DMS53 treated with DMSO at 0.1 percent for 48 hours (cell line): ENCODE results near the gene CYP4F8.

ENCODE experiments used
- DNase-seq: peaks from one replicate; lab custom pipeline; 2025; ENCODE audit not compliant: unreplicated experiment; lab: John Stamatoyannopoulos, UW

Gene CYP4F8

GRCh38 chr19:15615526-15615925 lies 508 bp downstream of the CYP4F8 start:
- DNase-seq: no peak

GRCh38 chr19:15616183-15616582 lies 1.2 kb downstream of the CYP4F8 start:
- DNase-seq: no peak

GRCh38 chr19:15616627-15617270 lies 1.7 kb downstream of the CYP4F8 start:
- no peak for DNase-seq

- no peak for DNase-seq
These were observed 3.3 kb downstream of the CYP4F8 start for GRCh38 chr19:15618321-15618720.

GRCh38 chr19:15621801-15622200 lies 6.8 kb downstream of the CYP4F8 start:
- DNase-seq: no peak

GRCh38 chr19:15622991-15623390 lies 8.0 kb downstream of the CYP4F8 start:
- DNase-seq: no peak

- no peak for DNase-seq
These were observed 8.8 kb downstream of the CYP4F8 start for GRCh38 chr19:15623711-15624318.

- no peak for DNase-seq
These were observed 13.4 kb downstream of the CYP4F8 start for GRCh38 chr19:15628236-15629002.

- no peak for DNase-seq
These were observed 14.2 kb downstream of the CYP4F8 start for GRCh38 chr19:15629003-15629880.

- DNase-seq: no peak
These were observed 16.8 kb downstream of the CYP4F8 start for GRCh38 chr19:15631817-15632216.

GRCh38 chr19:15633082-15633835 lies 18.2 kb downstream of the CYP4F8 start:
- DNase-seq: no peak

GRCh38 chr19:15634105-15634504 lies 19.1 kb downstream of the CYP4F8 start:
- no peak for DNase-seq

GRCh38 chr19:15635016-15635805 lies 20.2 kb downstream of the CYP4F8 start:
- no peak for DNase-seq

- no peak for DNase-seq
These were observed 21.0 kb downstream of the CYP4F8 start for GRCh38 chr19:15636026-15636425.

GRCh38 chr19:15639596-15639995 lies 24.6 kb downstream of the CYP4F8 start:
- DNase-seq: no peak

- DNase-seq: no peak
These were observed 25.4 kb downstream of the CYP4F8 start, which contains the start of gene CYP4F3 for GRCh38 chr19:15640294-15640903. CYP4F3 (plus strand) TSS chr19:15640897; CDS start chr19:15641416, 519 bp downstream.

GRCh38 chr19:15640904-15641597 lies 26.0 kb downstream of the CYP4F8 start:
- no peak for DNase-seq

GRCh38 chr19:15641901-15642491 lies 27.0 kb downstream of the CYP4F8 start:
- DNase-seq: no peak
